Gastrocnemius medialis (tissue), 4 donors: Measurements from ENCODE around the gene RIN1. TPM values are rescaled to one million over a fixed set of nuclear protein-coding genes. Genes with fewer than 3 reads are reported as not detected.

Experiments used
- ATAC-seq, 2 donors: fragments of 150-250 bp; one replicate each; pipeline ENCODE4 v1.9.1; 2016
- DNase-seq, 2 donors: peaks; one replicate each; pipeline ENCODE4 v3.0.0-alpha.2; 2019
- H3K27ac ChIP-seq, 4 donors: fragments of 200-600 bp; sonication (generic); 1 replicate in 1 of 4; 2 replicates in 3 of 4; pipeline ENCODE4 v1.5.1; 2016 to 2018; ENCODE audit warnings: mild to moderate bottlenecking in 2 of 4, moderate library complexity in 1 of 4
- H3K27me3 ChIP-seq, 3 donors: fragments of 200-600 bp; sonication (generic) in 2 of 3; 1 replicate in 1 of 3; 2 replicates in 2 of 3; pipeline versions ENCODE4 v1.5.1 to v1.6.0; 2016 to 2019; ENCODE audit warnings: mild to moderate bottlenecking in 1 of 3, moderate library complexity in 1 of 3
- H3K36me3 ChIP-seq, 2 donors: fragments of 200-600 bp; sonication (generic) in 1 of 2; one replicate each; pipeline ENCODE4 v1.5.1; 2017 to 2018
- H3K4me1 ChIP-seq, 2 donors: fragments of 200-600 bp; sonication (generic) in 1 of 2; one replicate each; pipeline ENCODE4 v1.5.1; 2016 to 2017; ENCODE audit warnings: mild to moderate bottlenecking in 2 of 2
- H3K4me3 ChIP-seq, 4 donors: fragments of 200-600 bp; sonication (generic) in 3 of 4; 1 replicate in 1 of 4; 2 replicates in 3 of 4; pipeline ENCODE4 v1.5.1; 2016 to 2019; ENCODE audit warnings: mild to moderate bottlenecking in 2 of 4
- H3K9me3 ChIP-seq, 3 donors: fragments of 200-600 bp; sonication (generic) in 2 of 3; 1 replicate in 1 of 3; 2 replicates in 2 of 3; pipeline ENCODE4 v1.5.1; 2016 to 2019
- POLR2A ChIP-seq, 2 donors: fragments of 450-650 bp; IDR thresholded peaks; one replicate each; pipeline ENCODE4 v1.6.1; 2017; ENCODE audit warnings: antibody characterized with exemption in 2 of 2, mild to moderate bottlenecking in 2 of 2, moderate library complexity in 2 of 2
- in situ Hi-C, 4 donors: fragments of 200-750 bp; cut with MboI; loops; one replicate each; pipeline versions ENCODE4 v1.15.0 to v1.8.0; 2017; ENCODE audit warnings: low sequenced_read_pairs in 4 of 4
- intact Hi-C: fragments of 100-400 bp; cut with DNase I; formaldehyde crosslinking; loops from one replicate; pipeline ENCODE4 v1.15.1; 2023; ENCODE audit warnings: low total_unique reads
- total RNA-seq, 4 donors: library from RNA; depleted of rRNA; stranded (reverse); fragments of >200 nt; gene quantifications; one replicate each; pipeline versions ENCODE4 v1.1.0 to v1.2.3, GENCODE V29; 2016
- TF ChIP-seq, protein P1 (sequence below), 5 experiments: fragments of 450-650 bp in 3 of 5; fragments of 200-600 bp in 2 of 5; sonication (generic) in 2 of 5; IDR thresholded peaks in 4 of 5; conservative IDR thresholded peaks in 1 of 5; 1 replicate in 4 of 5; 2 replicates in 1 of 5; pipeline ENCODE4 v1.5.1; 2016 to 2019; ENCODE audit warnings: antibody characterized with exemption in 5 of 5, mild to moderate bottlenecking in 3 of 5, moderate library complexity in 3 of 5

Gene RIN1
- total RNA-seq, 4 donors from 2014 or later: 1.9 to 9.7 (median 7.0) TPM

DNA sequence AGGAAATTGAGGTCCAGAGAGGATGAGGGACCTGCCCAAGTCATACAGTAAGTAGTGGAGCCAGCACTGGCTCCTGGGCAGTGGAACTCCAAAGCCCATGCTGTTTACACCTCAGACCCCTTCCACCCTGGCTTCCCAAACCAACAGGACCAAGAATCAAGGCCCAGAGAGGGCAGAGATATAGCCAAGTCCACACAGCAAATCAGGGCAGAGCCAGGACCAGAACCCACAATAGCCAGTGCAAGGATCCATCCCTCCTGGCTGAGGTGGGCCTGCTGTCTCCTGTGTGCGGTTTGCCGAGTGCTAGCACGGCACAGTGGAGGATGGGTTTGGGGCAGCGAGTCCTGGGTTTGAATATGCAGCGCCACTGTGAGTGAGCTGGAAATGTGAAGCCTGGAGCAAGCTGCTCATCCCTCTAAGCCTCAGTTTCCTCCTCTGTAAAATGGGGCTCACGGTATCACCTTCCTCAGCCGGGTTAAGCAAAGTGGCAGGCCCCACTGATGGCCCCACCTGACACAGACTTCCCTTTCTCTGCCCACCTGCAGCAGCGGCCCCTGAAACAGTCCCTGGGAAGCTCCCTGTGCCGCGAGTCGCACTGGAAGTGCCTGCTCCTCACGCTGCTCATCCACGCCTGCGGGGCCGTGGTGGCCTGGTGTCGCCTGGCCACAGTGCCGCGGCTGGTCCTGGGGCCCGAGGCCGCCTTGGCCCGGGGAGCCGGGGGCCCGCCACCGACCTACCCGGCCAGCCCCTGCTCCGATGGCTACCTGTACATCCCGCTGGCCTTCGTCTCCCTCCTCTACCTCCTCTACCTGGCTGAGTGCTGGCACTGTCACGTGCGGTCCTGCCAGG, 42.2 kb downstream of the RIN1 start:
- no peak overlapping the region for H3K27ac ChIP-seq
- no peaks in the 10 kb centered on the region for H3K36me3 ChIP-seq
- H3K4me1 ChIP-seq: peaks cover 7 to 14% of the 10 kb centered on the region in 2 donors
- H3K9me3 ChIP-seq: no peaks in the 10 kb centered on the region
- DNase-seq (no peak), ATAC-seq (no peak)
- in situ Hi-C loops (no loop called here), intact Hi-C loops (no loop called here)
- peaks cover 14 to 25% (median 21%) of the 10 kb centered on the region in 3 donors for H3K27me3 ChIP-seq
- TF ChIP-seq POLR2A (IDR thresholded peaks at IDR 0.05): no peak
- TF ChIP-seq, protein P1, sequence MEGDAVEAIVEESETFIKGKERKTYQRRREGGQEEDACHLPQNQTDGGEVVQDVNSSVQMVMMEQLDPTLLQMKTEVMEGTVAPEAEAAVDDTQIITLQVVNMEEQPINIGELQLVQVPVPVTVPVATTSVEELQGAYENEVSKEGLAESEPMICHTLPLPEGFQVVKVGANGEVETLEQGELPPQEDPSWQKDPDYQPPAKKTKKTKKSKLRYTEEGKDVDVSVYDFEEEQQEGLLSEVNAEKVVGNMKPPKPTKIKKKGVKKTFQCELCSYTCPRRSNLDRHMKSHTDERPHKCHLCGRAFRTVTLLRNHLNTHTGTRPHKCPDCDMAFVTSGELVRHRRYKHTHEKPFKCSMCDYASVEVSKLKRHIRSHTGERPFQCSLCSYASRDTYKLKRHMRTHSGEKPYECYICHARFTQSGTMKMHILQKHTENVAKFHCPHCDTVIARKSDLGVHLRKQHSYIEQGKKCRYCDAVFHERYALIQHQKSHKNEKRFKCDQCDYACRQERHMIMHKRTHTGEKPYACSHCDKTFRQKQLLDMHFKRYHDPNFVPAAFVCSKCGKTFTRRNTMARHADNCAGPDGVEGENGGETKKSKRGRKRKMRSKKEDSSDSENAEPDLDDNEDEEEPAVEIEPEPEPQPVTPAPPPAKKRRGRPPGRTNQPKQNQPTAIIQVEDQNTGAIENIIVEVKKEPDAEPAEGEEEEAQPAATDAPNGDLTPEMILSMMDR (IDR thresholded peaks at IDR 0.05 in 4 of 5, conservative IDR thresholded peaks at IDR 0.05 in 1 of 5): no peak
- no peak overlapping the region for H3K4me3 ChIP-seq

DNA sequence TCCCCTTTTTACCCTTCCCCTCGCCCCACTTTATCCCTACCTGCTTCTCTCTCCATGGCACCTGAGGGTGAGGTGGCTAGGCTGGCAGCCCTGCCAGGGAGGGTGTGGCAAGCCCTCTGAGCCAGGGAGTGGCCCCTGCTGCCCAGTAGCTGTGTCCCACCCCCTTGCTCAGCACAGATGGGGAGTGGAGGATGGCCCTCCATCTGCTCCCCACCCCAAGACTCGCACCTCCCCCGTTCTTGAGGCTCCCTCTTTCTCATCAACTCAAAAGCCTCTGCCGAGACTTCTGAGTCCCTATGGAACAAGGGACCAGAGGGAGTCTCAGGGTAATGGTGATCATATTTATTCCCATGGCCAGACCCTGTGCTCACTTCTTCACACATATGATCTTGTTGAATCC, 42.9 kb downstream of the RIN1 start:
- Histone ChIP-seq H3K4me3 (no peak overlapping the region), H3K27ac (no peak overlapping the region), H3K9me3 (no peaks in the 10 kb centered on the region), H3K4me1 (peaks cover 8 to 15% of the 10 kb centered on the region in 2 donors), H3K27me3 (peaks cover 14 to 25% (median 21%) of the 10 kb centered on the region in 3 donors), H3K36me3 (no peaks in the 10 kb centered on the region)
- in situ Hi-C loops (no loop called here), intact Hi-C loops (no loop called here)
- DNase-seq: no peak
- no peak for TF ChIP-seq POLR2A (IDR thresholded peaks at IDR 0.05)
- TF ChIP-seq, protein P1 (IDR thresholded peaks at IDR 0.05 in 4 of 5, conservative IDR thresholded peaks at IDR 0.05 in 1 of 5): no peak
- no peak for ATAC-seq

DNA sequence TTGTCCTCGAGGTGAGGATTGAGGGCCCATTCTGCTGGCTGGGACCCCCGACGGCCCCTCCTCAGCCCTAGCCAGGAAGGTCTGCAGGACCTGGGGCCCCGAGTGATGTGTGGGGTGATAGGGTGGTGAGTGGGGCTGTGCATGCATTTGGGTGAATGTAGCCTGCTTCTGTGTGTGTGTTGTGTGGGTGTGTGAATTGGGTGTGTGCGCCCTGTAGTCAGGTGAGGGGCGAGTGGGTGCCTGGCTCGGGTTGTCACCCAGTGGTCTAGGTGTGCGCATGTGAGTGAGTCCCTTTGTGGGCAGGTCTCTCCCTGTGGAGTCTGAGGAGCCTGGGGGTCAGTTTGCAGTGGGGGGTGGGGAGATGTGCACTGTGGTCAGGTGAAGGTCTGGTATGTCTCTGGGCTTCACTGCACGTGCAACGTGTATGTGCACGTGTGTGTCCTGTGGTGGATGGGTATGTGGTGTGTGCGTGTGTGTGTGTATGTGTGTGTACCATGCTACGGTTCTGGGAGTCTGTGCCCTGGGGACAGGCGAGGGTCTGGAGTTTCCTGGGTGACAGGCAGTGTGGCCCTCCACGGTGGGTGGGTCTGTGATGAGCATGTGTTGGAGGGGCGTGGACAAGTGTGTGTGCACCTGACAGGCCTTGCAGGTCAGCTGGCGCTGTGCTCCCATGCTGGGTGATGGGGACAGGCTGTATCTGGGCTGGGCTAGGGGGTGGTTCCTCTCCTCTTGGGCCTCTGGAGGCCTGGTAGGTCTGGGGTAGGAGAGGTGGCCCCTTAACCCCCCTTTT, 43.5 kb downstream of the RIN1 start:
- no peaks in the 10 kb centered on the region for H3K36me3 ChIP-seq
- H3K27ac ChIP-seq: no peak overlapping the region
- no peak for TF ChIP-seq POLR2A (IDR thresholded peaks at IDR 0.05)
- TF ChIP-seq, protein P1 (IDR thresholded peaks at IDR 0.05 in 4 of 5, conservative IDR thresholded peaks at IDR 0.05 in 1 of 5): no peak
- H3K4me3 ChIP-seq: no peak overlapping the region
- no peaks in the 10 kb centered on the region for H3K9me3 ChIP-seq
- in situ Hi-C loops: no loop called here
- H3K27me3 ChIP-seq: peaks cover 14 to 25% (median 21%) of the 10 kb centered on the region in 3 donors
- intact Hi-C loops: no loop called here
- H3K4me1 ChIP-seq: peaks cover 14 to 21% of the 10 kb centered on the region in 2 donors
- no peak for ATAC-seq
- DNase-seq: no peak

DNA sequence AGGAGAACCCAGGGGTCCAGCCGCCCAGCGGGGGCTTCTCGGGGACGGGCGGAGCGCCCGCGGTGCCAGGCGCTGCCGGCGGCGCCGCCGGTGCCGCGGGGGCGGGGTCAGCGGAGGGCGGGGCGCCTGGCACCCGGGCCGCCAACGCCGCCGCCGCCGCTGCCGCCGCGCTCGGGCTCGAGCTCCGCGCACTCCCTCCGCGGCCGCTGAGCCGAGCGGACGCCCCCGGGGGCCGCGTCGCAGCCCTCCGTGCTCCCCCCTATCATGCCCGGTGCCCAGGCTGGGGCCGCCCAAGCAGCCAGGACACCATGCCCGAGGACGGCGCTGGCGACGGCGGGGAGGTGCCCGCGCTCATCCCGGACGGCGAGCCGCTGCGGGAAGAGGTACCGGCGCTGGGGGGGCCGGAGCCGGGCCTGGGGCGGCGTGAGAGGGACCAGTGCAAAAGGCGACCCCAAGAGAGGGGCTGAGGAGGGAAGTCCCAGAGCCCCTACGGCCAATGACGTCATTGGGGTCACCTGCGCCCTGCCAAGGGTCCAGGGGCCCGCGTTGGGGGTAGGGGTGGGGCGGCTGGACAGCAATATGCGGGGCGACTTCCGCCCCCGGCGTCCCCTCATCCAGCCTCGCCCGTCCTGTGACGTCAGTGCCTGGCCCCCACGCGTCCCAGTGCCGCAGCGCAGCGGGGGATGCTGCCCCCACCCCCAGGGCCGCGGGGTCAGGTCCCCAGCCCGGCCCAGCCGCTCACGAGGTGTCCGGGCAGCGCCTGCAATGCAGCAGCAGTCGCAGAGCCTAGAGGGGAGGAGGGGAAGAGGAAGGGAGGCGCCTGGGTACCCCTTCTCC, 44.3 kb downstream of the RIN1 start, which contains the start of gene TMEM151A:
TSS of gene TMEM151A (plus strand) at position 189 of the 837 bp plus-strand sequence. CDS start at position 309, 120 bp downstream.
- H3K4me3 ChIP-seq: peak within 1 kb of the TSS; percentile 32 to 53 (median 48)
- H3K36me3 ChIP-seq: no peaks in the 10 kb centered on the region
- H3K27me3 ChIP-seq: peaks cover 14 to 25% (median 21%) of the 10 kb centered on the region in 3 donors
- TF ChIP-seq POLR2A (IDR thresholded peaks at IDR 0.05): no peak
- TF ChIP-seq, protein P1 (IDR thresholded peaks at IDR 0.05 in 4 of 5, conservative IDR thresholded peaks at IDR 0.05 in 1 of 5): no peak
- DNase-seq (no peak), ATAC-seq (no peak)
- peaks cover 16 to 28% of the 10 kb centered on the region in 2 donors for H3K4me1 ChIP-seq
- no peaks in the 10 kb centered on the region for H3K9me3 ChIP-seq
- H3K27ac ChIP-seq: no peak within 1 kb of the TSS
- in situ Hi-C loops: no loop called here
- intact Hi-C loops: no loop called here
